Limb (tissue), 2 donors: Measurements from ENCODE around the gene DSCAML1.

Experiments used
- DNase-seq, 2 donors: peaks; one replicate each; pipeline ENCODE4 v3.0.0-alpha.2; 2016; ENCODE audit errors: extremely low spot score in 2 of 2

The DSCAML1 gene

DNA sequence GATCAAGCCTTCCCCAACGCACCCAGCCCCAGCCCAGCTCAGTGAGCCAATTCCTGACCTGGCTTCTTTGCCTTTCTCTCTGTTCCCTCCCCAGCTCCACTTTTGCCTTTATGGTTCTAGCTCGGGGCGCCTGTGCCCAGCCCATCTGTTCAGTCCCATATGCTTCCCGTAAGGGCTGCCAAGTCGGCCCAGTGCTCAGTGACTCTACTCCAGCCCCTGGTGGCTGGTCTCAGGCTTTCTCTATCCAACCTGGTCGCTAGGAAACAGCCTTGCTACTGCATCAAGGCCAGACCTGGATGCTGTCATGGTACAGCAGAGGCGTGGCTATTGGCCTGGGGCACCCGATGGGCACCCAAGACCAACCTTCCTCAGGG lies 178.0 kb downstream of the DSCAML1 start:
- DNase-seq = no peak

DNA sequence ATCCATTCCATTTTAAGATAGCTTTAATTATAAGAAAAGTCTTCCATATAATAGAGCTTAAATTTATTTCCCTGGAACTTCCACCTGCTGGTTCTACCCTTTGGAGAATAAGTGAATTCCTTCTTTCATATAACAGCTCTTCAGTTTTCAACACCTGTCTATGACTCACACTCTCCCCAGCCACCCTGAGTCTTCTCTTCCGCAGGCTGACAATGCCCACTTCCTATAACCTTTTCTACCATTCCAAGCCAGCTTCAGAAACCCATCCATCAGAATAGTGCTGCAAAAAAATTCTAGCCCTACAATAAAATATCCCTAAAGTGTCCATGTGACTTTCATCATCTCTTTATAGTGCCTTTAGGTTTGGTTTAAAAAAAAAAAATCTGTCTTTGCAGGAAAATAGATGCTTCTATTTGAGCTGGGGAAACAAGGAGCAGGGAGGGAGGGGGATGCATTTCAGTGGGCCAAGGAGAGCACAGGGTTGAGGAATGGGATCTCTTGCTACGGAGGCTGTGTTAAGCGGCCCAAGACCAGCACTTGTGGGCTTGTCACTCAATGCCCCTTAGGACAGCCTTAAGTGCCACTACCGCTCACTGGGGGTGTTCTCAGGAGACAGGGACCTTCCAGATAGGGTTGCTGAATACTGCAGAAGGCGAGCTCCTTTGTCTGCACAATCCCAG lies 178.6 kb downstream of the DSCAML1 start:
- no peak for DNase-seq

DNA sequence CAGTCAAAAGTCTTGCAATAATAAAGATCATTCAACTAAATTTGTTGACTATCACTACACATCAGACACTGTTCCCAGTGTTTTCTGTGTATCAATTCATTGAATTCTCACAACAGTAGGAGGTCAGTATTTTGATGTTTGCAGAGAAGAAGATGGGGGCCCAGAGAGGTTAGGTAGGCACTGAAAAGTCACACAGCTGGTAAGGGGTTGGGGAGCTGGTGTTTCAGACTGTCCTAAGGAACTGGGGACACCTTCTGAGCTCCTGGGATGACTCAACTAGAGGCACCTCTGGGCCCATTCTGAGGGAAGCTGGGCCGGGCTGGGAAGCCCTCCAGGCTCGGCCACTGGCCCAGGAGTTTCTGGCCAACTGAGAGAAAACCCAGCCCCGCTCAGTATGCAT lies 180.0 kb downstream of the DSCAML1 start:
- DNase-seq = no peak

- no peak for DNase-seq
These were observed 182.3 kb downstream of the DSCAML1 start for GRCh38 chr11:117614728-117615127.

- DNase-seq = no peak
These were observed 183.5 kb downstream of the DSCAML1 start for GRCh38 chr11:117613521-117613920.

- DNase-seq = peak in 1 of 2 donors; percentile 36
These were observed 184.8 kb downstream of the DSCAML1 start for GRCh38 chr11:117612177-117612576.

DNA sequence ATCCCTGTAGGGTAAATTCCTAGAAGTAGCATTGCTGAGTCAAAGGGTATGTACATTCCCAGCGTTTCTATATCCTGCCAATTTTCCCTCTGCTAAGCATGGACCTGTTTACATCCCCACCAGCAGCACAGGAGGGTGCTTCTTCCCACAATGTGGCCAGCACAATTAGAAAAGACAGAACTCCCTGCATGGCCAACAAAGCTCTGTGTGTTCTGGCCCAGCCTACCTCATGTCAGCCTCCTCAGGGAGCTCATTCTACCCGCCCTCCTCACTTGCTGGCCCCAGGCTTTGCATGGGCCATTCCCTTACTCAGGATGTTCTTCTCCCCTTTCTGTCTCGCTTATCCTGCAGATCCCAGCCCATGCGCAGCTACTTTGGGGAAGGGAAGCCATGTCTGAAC lies 186.1 kb downstream of the DSCAML1 start:
- no peak for DNase-seq

- no peak for DNase-seq
These were observed 187.0 kb downstream of the DSCAML1 start for GRCh38 chr11:117610045-117610444.

DNA sequence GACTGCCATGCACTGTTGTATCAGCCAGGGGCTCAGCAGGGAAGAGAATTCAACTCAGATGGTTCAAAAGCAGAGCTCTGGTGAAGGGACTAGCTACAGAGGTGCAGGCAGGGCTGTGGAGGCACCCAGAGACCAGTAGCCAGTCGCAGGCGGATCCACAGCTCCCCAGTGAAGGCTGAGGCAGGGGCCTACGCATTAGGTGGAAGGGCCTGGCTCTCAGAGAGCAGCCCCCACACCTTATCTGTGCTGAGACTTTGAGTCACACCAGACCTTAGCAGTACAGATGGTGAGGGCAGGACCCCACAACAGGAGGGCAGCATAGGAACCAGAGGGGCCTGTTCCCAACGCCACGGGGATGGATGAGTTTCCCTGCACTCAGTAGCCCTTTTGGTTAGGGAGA lies 189.6 kb downstream of the DSCAML1 start:
- DNase-seq = no peak

DNA sequence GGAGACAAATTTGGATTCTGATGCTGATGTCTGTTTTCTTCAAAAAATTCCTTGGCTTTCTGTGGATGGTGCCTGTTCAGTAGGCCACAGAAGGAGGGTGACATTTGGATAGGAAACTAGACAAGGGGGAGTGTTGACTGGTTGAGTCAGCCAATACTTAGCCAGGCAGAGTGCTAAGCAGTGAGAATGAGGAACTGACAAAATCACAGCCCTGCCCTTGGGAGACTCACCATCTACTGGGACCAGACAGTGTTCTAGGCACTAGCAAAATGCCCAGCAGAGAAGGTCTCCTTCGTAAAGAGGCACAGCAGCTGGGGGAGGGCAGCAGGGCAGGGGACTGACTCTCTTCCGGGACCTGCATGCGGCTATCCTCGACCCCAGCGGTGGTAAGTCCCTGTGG lies 190.2 kb downstream of the DSCAML1 start:
- DNase-seq = no peak

DNA sequence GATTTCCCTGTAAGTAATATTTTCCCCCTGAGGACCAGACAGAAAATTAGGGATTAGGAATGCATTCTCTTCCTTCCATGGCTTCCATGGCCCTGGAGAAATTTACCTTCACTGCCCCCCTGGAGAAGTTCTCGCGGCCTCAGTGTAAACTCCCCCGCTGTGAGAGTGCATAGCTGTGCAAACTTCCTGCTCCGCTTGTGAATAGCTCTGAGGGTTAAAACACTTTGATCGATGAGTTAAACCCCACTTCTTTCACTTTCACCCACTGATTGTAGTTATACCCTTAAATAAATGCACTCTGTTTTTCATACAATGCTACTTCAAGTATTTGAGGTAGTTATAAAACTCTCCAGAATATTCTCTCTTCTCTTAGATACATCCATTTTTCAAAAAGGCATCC lies 190.8 kb downstream of the DSCAML1 start:
- no peak for DNase-seq

GRCh38 chr11:117605331-117605730 lies 191.7 kb downstream of the DSCAML1 start:
- DNase-seq = no peak

GRCh38 chr11:117604336-117604995 lies 192.6 kb downstream of the DSCAML1 start:
- no peak for DNase-seq

DNA sequence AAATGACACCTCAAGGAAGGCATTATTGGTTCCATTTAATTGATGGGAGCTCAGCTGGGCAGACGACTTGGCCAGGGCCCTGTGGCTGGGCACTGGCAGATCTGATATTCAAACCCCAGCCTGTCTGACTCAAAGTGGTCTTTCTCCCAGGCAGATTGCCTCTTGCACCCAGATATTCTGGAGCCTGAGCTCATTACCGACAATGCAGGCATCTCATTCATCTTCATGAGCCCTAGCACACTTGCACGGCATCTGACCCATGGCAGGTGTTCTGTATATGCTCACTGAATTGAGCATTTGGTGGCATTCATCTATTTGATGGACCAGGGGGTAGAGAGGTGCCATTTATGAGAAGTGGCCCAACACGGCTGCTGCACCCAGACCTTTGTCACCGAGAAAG lies 193.1 kb downstream of the DSCAML1 start:
- no peak for DNase-seq

DNA sequence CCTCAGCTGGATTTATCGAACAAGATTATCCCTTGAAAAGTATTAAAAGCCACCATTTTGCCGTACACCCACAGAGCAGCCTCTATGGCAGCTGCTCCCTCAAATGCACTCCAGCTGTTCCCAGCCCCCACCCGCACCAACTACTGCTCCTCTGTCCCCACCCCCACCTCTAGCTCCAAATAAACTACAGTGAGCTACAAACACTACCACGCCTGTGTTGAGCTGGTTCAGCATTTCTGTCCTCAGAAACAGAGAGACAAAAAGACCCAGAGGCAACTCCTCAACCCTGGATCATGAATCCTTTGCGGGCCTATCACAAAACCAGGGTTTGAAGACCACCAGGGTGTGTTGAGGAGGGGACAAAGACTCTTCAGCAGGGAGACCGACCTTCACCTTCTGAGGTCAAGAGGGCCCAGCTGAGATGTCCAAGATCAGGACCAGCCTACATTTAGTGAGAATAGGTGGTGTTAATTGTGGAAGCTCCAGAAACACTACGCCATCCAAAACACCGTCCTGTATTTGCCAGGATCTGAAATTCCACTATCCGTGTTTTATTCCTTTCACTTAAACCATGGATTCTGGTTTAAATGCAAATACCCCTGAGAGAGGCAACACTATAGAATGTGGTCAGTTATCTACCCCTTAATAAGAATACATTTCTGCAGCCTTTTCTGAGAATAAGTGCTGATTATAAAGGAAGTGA lies 195.9 kb downstream of the DSCAML1 start:
- DNase-seq = no peak

DNA sequence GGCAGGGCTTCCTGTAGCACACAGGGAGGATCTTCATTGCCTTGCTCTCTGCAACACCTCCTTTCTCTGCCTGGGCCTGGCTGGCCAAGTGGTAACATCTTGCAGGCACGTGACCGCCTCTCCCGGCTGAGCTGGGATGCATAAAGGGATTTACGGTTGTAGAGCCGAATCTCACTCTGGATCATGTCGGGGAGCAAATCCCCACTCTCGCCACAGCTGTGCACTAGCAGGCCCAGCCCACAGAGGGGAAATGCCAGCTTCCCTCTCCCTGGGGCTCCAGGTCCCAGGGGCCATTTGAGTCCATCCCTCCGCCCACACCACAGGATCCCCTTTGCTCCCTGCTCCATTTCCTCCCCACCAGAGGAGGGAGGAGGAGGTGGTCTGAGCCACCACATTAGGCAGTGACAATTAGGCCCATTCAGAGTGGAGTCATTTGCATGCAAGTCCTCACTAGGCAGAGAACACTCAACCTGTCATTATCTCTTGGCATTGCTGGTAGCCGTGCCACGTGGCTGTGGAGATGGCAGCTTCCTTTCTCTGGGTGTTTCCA lies 196.7 kb downstream of the DSCAML1 start:
- no peak for DNase-seq

DNA sequence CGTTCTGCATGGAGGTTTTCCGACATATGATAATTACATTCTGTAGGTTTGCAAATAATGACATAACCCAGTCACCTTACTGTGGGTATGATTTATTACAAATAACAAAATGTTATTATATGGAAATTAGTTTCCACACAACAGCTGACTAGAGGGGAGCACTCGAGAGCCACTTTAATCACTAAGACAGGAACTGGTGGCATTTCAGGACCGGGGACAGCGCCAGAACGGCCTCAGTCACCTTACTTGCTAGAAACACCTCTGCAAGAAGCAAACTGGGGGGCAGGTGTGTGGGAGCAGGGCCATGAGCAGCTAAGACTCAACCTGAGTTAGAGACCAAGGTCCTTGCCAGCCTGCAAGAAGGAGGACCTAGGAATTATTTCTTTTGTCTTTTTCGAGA lies 199.9 kb downstream of the DSCAML1 start:
- peak; percentile 24 to 79 for DNase-seq

- DNase-seq = no peak
These were observed 201.6 kb downstream of the DSCAML1 start for GRCh38 chr11:117595440-117595839.

- DNase-seq = no peak
These were observed 202.3 kb downstream of the DSCAML1 start for GRCh38 chr11:117594721-117595120.

GRCh38 chr11:117593065-117593464 lies 204.0 kb downstream of the DSCAML1 start:
- DNase-seq = no peak

GRCh38 chr11:117591316-117592039 lies 205.5 kb downstream of the DSCAML1 start:
- DNase-seq = no peak

DNA sequence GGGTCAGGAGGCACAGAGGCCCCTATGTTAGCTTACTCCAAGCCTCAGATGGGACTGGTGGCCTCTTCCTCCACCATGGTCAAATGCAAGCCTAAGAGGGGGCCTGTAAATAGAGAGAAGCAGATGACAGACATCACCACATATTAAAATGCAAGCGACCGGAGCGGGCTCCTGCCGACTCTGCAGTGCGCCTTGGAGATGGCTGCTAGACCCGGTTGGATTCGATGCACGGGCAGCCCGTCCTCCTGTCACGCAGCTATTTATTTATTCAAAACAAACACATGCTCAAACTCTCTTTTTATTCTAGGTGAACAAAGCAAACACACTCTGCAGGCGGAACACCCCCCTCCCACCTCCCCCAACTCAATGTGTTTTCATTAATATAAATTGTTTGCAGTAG lies 208.0 kb downstream of the DSCAML1 start:
- DNase-seq = no peak
